CD8-positive, alpha-beta memory T cell (primary cell): Measurements from ENCODE around the gene IDI1. TPM values are rescaled to one million over a fixed set of nuclear protein-coding genes. Genes with fewer than 3 reads are reported as not detected.

Source experiments
- CTCF ChIA-PET: fragments of 350-600 bp; sonication (Branson Sonifier 250); formaldehyde crosslinking; loops from one replicate; lab custom pipeline; 2021; ENCODE audit warnings: antibody characterized with exemption; lab: Charles Lee
- POLR2A ChIA-PET: fragments of 350-600 bp; sonication (Branson Sonifier 250); formaldehyde crosslinking; loops from one replicate; lab custom pipeline; 2021; ENCODE audit warnings: antibody characterized with exemption; lab: Charles Lee
- DNase-seq, 5 donors: peaks; one replicate each; pipeline versions ENCODE4 v3.0.0 to v3.0.0-alpha.2; 2020 to 2022; ENCODE audit warnings: mixed read lengths in 1 of 5
- H3K27ac ChIP-seq: one replicate; pipeline ENCODE4 v1.7.0; 2013; ENCODE audit warnings: low read depth, mild to moderate bottlenecking, low read length, moderate library complexity
- H3K27me3 ChIP-seq: 2 replicates; pipeline ENCODE4 v1.7.0; 2013; ENCODE audit warnings: low read length, mild to moderate bottlenecking; ENCODE audit not compliant: insufficient read depth, poor library complexity, severe bottlenecking
- H3K36me3 ChIP-seq: 2 replicates; pipeline ENCODE4 v1.7.0; 2013; ENCODE audit warnings: mild to moderate bottlenecking, low read length, moderate library complexity; ENCODE audit not compliant: insufficient read depth
- H3K4me1 ChIP-seq: 2 replicates; pipeline ENCODE4 v1.7.0; 2013; ENCODE audit warnings: mild to moderate bottlenecking, low read length, moderate library complexity; ENCODE audit not compliant: insufficient read depth
- H3K4me3 ChIP-seq: 2 replicates; pipeline ENCODE4 v1.7.0; 2013; ENCODE audit warnings: mild to moderate bottlenecking, low read length
- H3K9me3 ChIP-seq: 2 replicates; pipeline ENCODE4 v1.7.0; 2013; ENCODE audit warnings: mild to moderate bottlenecking, low read length
- H3K27ac Mint-ChIP-seq, 8 donors: one replicate each; pipeline ENCODE4 v1.8.0; 2020 to 2021; ENCODE audit warnings: mixed read lengths in 8 of 8, mild to moderate bottlenecking in 6 of 8, inconsistent platforms in 3 of 8, moderate library complexity in 3 of 8
- H3K27me3 Mint-ChIP-seq, 2 donors: one replicate each; pipeline ENCODE4 v1.8.0; 2020 to 2021; ENCODE audit warnings: mixed read lengths in 2 of 2, mild to moderate bottlenecking in 1 of 2, moderate library complexity in 1 of 2
- H3K36me3 Mint-ChIP-seq, 3 donors: one replicate each; pipeline ENCODE4 v1.8.0; 2020 to 2021; ENCODE audit warnings: mixed read lengths in 3 of 3, inconsistent platforms in 1 of 3, mild to moderate bottlenecking in 1 of 3
- H3K4me1 Mint-ChIP-seq, 3 donors: one replicate each; pipeline ENCODE4 v1.8.0; 2020 to 2021; ENCODE audit warnings: mixed read lengths in 3 of 3, inconsistent platforms in 1 of 3, mild to moderate bottlenecking in 1 of 3
- H3K4me3 Mint-ChIP-seq, 7 donors: one replicate each; pipeline ENCODE4 v1.8.0; 2020 to 2021; ENCODE audit warnings: mixed read lengths in 7 of 7, mild to moderate bottlenecking in 6 of 7, moderate library complexity in 4 of 7, inconsistent platforms in 2 of 7
- H3K9me3 Mint-ChIP-seq, 5 donors: one replicate each; pipeline ENCODE4 v1.8.0; 2020 to 2022; ENCODE audit warnings: mixed read lengths in 5 of 5, mild to moderate bottlenecking in 3 of 5, moderate library complexity in 2 of 5, inconsistent platforms in 1 of 5
- polyA plus RNA-seq: library from polyadenylated mRNA; unstranded; fragments of 300-500 nt; fragmentation: Illumina TruSeq; gene quantifications from one replicate; pipeline ENCODE4 v1.2.3, GENCODE V29; 2021
- total RNA-seq, 2 experiments: library from RNA; stranded (reverse); gene quantifications; one replicate each; pipeline ENCODE4 v1.2.3, GENCODE V29; 2021

IDI1 gene
- total and polyA plus RNA-seq, 3 experiments from 2014 or later, result 47.4 to 53.1 (median 50.1) TPM

DNA sequence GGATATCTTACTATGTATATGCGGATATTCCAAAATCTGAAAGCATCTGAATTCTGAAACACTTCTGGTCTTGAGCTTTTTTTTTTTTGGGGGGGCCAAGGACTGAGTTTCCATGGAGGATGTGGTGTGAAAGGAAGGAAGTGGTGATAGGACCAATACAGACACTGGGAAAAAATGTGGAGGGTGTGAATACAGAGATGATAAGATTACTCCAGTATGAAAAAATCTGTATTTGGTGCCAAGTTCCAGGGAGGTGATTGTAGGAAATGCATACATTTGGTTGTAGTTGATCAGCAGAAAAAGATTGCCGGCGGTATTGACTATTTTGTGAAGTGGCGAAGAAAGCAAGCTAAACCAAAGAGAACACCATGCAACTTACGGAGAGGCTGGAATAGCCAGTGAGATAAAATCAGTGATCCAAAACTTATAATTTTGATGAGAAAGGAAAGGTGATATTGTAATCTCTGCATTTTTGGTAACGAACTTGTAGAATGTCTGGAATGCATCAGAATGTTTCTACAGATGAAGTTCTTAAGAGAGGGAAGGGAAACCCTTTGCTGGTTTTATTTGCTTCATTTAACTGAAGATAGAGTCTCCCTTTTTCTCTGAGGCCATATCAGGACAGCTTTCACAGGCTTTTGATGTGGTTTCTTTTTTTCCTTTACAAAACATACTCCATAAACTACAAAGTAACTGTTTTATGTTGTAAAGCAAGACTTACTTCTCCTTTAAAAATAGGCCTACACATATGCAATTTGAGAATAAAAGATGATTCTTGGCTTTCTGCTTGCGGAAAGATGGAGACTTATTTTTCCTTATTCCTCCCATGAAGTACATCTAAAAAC lies 13.2 kb upstream of the IDI1 start:
- Histone ChIP-seq H3K9me3 (no peaks in the 10 kb centered on the region), H3K27me3 (no peaks in the 10 kb centered on the region), H3K4me3 (peak overlapping the region; percentile 47), H3K27ac (no peak overlapping the region), H3K4me1 (peaks cover 81% of the 10 kb centered on the region), H3K36me3 (no peaks in the 10 kb centered on the region)
- Mint-ChIP-seq H3K27ac (peak overlapping the region; percentile 90 to 98 (median 92)), H3K36me3 (peaks cover 0 to 17% (median 4%) of the 10 kb centered on the region in 3 donors), H3K9me3 (no peaks in the 10 kb centered on the region), H3K4me3 (peak overlapping the region; percentile 72 to 82 (median 80)), H3K4me1 (peaks cover 79 to 95% (median 94%) of the 10 kb centered on the region in 3 donors), H3K27me3 (no peaks in the 10 kb centered on the region)
- ChIA-PET CTCF (interaction anchor here (1.4 kb wide), 1 partner anchor 74 kb away, joined by 4 read pairs; the partner anchor contains the start of gene GTPBP4), POLR2A (interaction anchor here (0.6 to 1.7 kb wide), 3 partner anchors 10 to 162 kb away, joined by 3 to 8 read pairs (median 5); partner anchors contain the start of gene IDI1)
- DNase-seq, result peak in 1 of 5 donors; percentile 65

DNA sequence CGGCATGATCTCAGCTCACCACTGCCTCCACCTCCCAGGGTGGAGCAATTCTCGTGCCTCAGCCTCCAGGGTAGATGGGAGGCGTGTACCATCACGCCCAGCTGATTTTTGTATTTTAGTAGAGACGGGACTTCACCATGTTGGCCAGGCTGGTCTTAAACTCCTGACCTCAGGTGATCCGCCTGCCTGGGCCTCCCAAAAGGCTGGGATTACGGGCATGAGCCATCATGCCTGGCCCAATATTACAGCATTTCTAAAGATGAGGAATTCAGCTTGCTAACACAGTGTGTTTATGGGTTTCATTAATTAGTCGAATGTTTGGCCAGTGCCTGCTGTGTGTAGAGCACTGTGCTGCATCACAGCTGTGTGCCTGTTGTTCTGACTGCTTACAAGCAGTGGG lies 11.0 kb upstream of the IDI1 start:
- Histone ChIP-seq H3K27ac (no peak overlapping the region), H3K4me1 (peaks cover 81% of the 10 kb centered on the region), H3K36me3 (no peaks in the 10 kb centered on the region), H3K4me3 (no peak overlapping the region), H3K9me3 (no peaks in the 10 kb centered on the region), H3K27me3 (no peaks in the 10 kb centered on the region)
- Mint-ChIP-seq H3K27me3 (no peaks in the 10 kb centered on the region), H3K4me3 (peak overlapping the region; percentile 8 to 59 (median 23)), H3K9me3 (no peaks in the 10 kb centered on the region), H3K4me1 (peaks cover 75 to 95% (median 88%) of the 10 kb centered on the region in 3 donors), H3K36me3 (peaks cover 0 to 28% (median 4%) of the 10 kb centered on the region in 3 donors), H3K27ac (peak overlapping the region; percentile 47 to 98 (median 79))
- ChIA-PET CTCF (interaction anchor here (1.4 kb wide), 1 partner anchor 10 kb away, joined by 5 read pairs; the partner anchor contains the start of gene IDI1), POLR2A (interaction anchor here (3.8 kb wide), 1 partner anchor 11 kb away, joined by 19 read pairs; the partner anchor contains the start of gene IDI1)
- DNase-seq, result no peak

DNA sequence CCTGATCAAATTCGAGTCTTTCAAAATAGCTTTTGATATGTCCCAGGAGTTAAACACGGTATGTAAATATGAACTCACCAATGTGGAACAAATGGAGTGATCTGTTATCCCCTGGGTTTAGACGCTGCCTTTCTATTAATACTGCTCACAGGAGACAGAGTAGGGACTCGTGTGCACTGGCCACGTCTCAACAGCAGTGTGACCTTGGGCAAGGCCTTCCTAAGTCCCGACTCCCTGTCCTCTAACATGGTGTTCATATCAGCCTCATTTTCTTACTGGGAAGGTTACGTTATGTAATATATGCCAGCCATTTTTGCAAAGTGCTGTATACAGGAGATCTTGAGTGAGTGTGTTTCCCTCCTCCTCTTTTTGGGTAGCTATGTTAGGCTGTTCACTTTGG lies 9.1 kb upstream of the IDI1 start:
- H3K27ac Mint-ChIP-seq, result peak overlapping the region; percentile 78 to 99 (median 95)
- H3K36me3 Mint-ChIP-seq, result peaks cover 0 to 39% (median 0%) of the 10 kb centered on the region in 3 donors
- H3K36me3 ChIP-seq, result no peaks in the 10 kb centered on the region
- peaks cover 74 to 95% (median 88%) of the 10 kb centered on the region in 3 donors for H3K4me1 Mint-ChIP-seq
- H3K4me3 Mint-ChIP-seq, result peak overlapping the region; percentile 94 to 98 (median 94)
- no peak for DNase-seq
- peaks cover 71% of the 10 kb centered on the region for H3K4me1 ChIP-seq
- peak overlapping the region; percentile 88 for H3K4me3 ChIP-seq
- H3K27me3 ChIP-seq, result no peaks in the 10 kb centered on the region
- H3K9me3 Mint-ChIP-seq, result no peaks in the 10 kb centered on the region
- H3K9me3 ChIP-seq, result no peaks in the 10 kb centered on the region
- CTCF ChIA-PET, result interaction anchor here (1.1 kb wide), 1 partner anchor 12 kb away, joined by 3 read pairs; no protein-coding TSS in a partner anchor
- POLR2A ChIA-PET, result interaction anchor here (3.8 kb wide), 1 partner anchor 9 kb away, joined by 19 read pairs; the partner anchor contains the start of gene IDI1
- H3K27ac ChIP-seq, result peak overlapping the region; percentile 96
- no peaks in the 10 kb centered on the region for H3K27me3 Mint-ChIP-seq

DNA sequence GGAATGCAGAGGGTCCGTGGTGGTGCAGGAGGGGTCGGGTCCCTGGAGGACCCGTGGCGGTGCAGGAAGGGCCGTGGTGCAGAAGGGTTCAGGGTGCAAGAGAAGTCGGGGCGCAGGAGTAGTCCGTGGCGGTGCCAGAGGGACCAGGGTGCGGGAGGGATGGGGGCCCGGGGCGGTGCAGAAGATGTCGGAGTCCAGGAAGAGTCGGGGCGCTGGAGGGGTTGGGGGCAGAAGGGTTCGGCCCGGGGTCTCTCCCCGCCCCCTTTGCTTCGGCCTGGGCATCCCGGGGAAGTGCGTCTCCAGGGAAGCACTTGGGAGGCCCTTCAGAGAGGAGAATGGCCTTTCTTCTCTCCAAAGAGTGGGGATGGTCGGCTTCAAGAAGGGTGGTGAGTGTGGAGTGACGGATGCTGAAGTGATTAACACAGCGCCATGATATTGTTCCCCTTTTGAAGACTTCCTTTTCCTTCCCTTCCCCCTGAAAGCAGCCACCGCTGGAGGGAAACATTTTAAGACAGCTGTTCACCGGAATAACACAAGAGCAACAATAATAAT lies 8.3 kb upstream of the IDI1 start:
- H3K27ac Mint-ChIP-seq, result peak overlapping the region; percentile 94 to 99 (median 96)
- Histone ChIP-seq H3K4me3 (peak overlapping the region; percentile 88), H3K27ac (peak overlapping the region; percentile 96), H3K27me3 (no peaks in the 10 kb centered on the region), H3K36me3 (peaks cover 5% of the 10 kb centered on the region), H3K9me3 (no peaks in the 10 kb centered on the region), H3K4me1 (peaks cover 65% of the 10 kb centered on the region)
- peaks cover 0 to 47% (median 2%) of the 10 kb centered on the region in 3 donors for H3K36me3 Mint-ChIP-seq
- H3K4me3 Mint-ChIP-seq, result peak overlapping the region; percentile 94 to 98 (median 94)
- CTCF ChIA-PET, result interaction anchor here (1.1 kb wide), 1 partner anchor 12 kb away, joined by 3 read pairs; no protein-coding TSS in a partner anchor
- peaks cover 73 to 95% (median 88%) of the 10 kb centered on the region in 3 donors for H3K4me1 Mint-ChIP-seq
- POLR2A ChIA-PET, result interaction anchor here (3.8 kb wide), 1 partner anchor 9 kb away, joined by 19 read pairs; the partner anchor contains the start of gene IDI1
- no peaks in the 10 kb centered on the region for H3K27me3 Mint-ChIP-seq
- no peaks in the 10 kb centered on the region for H3K9me3 Mint-ChIP-seq
- peak in 1 of 5 donors; percentile 12 for DNase-seq

DNA sequence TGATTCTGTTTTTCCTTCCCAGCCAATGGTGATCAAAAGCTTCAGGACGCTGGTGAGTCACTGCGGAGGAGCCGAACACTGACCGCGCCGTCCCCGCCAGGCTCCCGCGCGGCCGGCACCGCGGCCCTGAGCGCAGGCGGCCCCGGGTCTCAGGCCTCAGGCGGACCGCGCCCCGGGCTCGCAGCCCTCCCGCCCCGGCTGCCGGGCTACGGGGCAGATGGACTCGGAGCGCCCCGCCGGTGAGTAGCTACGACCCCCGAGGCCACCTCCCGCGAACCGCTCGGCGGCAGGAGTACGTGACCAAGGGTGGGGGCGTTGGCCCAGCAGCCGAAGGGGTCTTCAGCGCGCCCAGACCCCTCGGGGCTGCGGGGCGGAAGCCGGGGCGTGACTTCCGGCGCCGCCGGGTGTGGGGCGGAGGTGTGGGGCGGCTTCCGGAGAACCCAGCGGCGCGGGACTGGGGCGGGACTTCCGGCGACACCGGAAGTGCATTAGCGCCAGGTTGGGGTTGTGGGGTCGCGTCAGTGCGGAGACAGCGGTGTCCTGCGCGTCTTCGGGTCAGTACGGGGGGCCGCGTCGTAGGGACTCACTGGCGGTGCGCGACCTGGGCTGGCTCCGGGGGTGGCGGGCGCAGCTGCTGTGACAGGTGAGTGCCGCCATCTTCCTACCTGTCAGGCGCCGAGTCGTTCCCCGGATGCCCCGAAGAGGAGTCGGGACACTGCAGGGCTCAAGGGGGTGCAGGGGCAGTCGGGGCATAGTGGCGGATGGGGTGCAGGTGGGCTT lies 7.6 kb upstream of the IDI1 start, which contains the start of gene WDR37:
TSS of gene WDR37 (plus strand) at position 60 of the 780 bp plus-strand sequence. CDS start 15,771 bp downstream, outside the sequence.
- peaks cover 71 to 95% (median 88%) of the 10 kb centered on the region in 3 donors for H3K4me1 Mint-ChIP-seq
- no peaks in the 10 kb centered on the region for H3K9me3 ChIP-seq
- H3K27ac Mint-ChIP-seq, result peak within 1 kb of the TSS; percentile 95 to 99 (median 96)
- peaks cover 5% of the 10 kb centered on the region for H3K36me3 ChIP-seq
- H3K9me3 Mint-ChIP-seq, result no peaks in the 10 kb centered on the region
- H3K27me3 Mint-ChIP-seq, result no peaks in the 10 kb centered on the region
- peaks cover 64% of the 10 kb centered on the region for H3K4me1 ChIP-seq
- H3K27ac ChIP-seq, result peak within 1 kb of the TSS; percentile 96
- peak; percentile 85 to 92 (median 87) for DNase-seq
- ChIA-PET POLR2A (interaction anchor here (0.7 to 3.8 kb wide), 4 partner anchors 8 to 125 kb away, joined by 3 to 19 read pairs (median 4); partner anchors contain the start of genes IDI1 and LARP4B), CTCF (no interaction called here)
- H3K4me3 ChIP-seq, result peak within 1 kb of the TSS; percentile 88
- no peaks in the 10 kb centered on the region for H3K27me3 ChIP-seq
- H3K4me3 Mint-ChIP-seq, result peak within 1 kb of the TSS; percentile 94 to 98 (median 94)
- H3K36me3 Mint-ChIP-seq, result peaks cover 0 to 52% (median 2%) of the 10 kb centered on the region in 3 donors

DNA sequence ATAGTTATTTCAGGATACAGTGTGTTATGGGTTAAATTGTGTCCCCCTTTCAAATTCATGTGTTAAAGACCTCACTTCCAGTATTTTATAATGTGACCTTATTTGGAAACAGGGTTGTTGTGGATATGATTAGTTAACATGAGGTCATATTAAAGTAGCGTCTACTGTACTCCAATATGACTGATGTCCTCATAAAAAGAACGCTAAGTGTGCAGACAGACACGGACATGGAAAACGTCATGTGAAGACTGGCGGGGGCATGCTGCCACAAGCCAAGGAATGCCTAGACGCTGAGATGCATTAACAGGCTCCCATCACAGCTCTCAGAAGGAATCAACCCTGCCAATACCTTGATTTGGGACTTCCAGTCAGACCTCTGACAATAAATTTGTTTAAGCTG lies 5.8 kb upstream of the IDI1 start:
- Mint-ChIP-seq H3K9me3 (no peaks in the 10 kb centered on the region), H3K4me3 (peak overlapping the region; percentile 56 to 98 (median 92)), H3K4me1 (peaks cover 65 to 95% (median 88%) of the 10 kb centered on the region in 3 donors), H3K36me3 (peaks cover 0 to 60% (median 2%) of the 10 kb centered on the region in 3 donors), H3K27me3 (no peaks in the 10 kb centered on the region), H3K27ac (peak overlapping the region in 7 of 8 donors; percentile 23 to 99 (median 84))
- Histone ChIP-seq H3K36me3 (peaks cover 5% of the 10 kb centered on the region), H3K27me3 (no peaks in the 10 kb centered on the region), H3K4me3 (peak overlapping the region; percentile 88), H3K9me3 (no peaks in the 10 kb centered on the region), H3K27ac (no peak overlapping the region), H3K4me1 (peaks cover 64% of the 10 kb centered on the region)
- CTCF ChIA-PET, result no interaction called here
- DNase-seq, result no peak
- POLR2A ChIA-PET, result no interaction called here

GRCh38 chr10:1050554-1050953 lies 1.6 kb upstream of the IDI1 start:
- Mint-ChIP-seq H3K4me1 (peaks cover 61 to 86% (median 78%) of the 10 kb centered on the region in 3 donors), H3K27ac (peak overlapping the region; percentile 72 to 99 (median 99)), H3K4me3 (peak overlapping the region; percentile 70 to 95 (median 93)), H3K9me3 (no peaks in the 10 kb centered on the region), H3K27me3 (peaks cover 0 to 2% of the 10 kb centered on the region in 2 donors), H3K36me3 (peaks cover 0 to 56% (median 2%) of the 10 kb centered on the region in 3 donors)
- Histone ChIP-seq H3K27ac (no peak overlapping the region), H3K4me3 (no peak overlapping the region), H3K4me1 (peaks cover 61% of the 10 kb centered on the region), H3K27me3 (no peaks in the 10 kb centered on the region), H3K9me3 (no peaks in the 10 kb centered on the region), H3K36me3 (peaks cover 5% of the 10 kb centered on the region)
- ChIA-PET POLR2A (interaction anchor here (0.5 to 0.9 kb wide), 3 partner anchors 11 to 18 kb away, joined by 3 read pairs; no protein-coding TSS in a partner anchor), CTCF (interaction anchor here (0.9 to 1.9 kb wide), 4 partner anchors 9 to 37 kb away, joined by 3 to 5 read pairs (median 4); no protein-coding TSS in a partner anchor)
- DNase-seq, result peak; percentile 26 to 66 (median 38)
